NCI-H146 (cell line): ENCODE results near the gene BTBD3.

ENCODE experiments used
- DNase-seq: peaks from one replicate; lab custom pipeline; 2025; lab: John Stamatoyannopoulos, UW

BTBD3 gene

GRCh38 chr20:11917663-11918062 lies at the start of gene BTBD3:
Gene BTBD3, plus strand, starts transcription at chr20:11917893. Its CDS starts 383 bp downstream, at chr20:11918276.
- peak; percentile 92 for DNase-seq

DNA sequence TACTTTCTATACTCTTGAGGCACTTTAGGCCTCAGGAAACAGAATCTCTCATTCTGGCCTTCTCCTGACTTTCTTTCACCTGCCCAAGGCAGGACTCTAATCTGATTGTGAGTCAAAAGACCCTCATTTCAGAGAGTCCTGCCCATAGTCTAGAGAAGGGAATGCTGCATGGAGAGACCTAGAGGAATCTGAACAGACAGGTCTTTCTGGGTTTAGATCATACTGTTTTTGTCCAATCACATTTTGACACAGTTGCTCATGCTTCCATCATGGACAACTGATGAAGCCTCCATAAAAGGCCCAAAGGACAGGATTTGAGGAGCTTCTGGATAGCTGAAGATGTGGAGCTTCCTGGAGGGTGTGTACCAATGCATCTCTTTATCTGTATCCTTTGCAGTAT lies 48.1 kb upstream of the BTBD3 start:
- DNase-seq: no peak

DNA sequence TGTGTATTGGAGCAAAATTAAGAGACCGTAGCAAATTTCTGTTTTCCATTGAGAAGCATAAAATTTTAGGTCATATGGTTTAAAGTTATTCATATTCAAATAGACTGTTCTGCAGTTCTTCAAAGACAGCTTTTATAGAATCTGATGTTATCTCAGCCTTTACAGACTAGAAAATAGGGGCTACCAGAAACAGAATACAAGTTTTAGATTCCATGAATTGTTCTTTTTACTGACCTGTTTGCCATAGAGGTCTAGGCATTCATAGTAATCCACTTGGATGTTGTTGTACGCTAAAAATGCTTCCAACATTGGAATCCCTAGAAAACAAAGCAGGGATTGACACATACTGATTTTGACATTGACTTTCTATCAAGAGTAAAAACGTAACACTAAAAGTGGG lies 47.3 kb upstream of the BTBD3 start:
- DNase-seq: no peak

DNA sequence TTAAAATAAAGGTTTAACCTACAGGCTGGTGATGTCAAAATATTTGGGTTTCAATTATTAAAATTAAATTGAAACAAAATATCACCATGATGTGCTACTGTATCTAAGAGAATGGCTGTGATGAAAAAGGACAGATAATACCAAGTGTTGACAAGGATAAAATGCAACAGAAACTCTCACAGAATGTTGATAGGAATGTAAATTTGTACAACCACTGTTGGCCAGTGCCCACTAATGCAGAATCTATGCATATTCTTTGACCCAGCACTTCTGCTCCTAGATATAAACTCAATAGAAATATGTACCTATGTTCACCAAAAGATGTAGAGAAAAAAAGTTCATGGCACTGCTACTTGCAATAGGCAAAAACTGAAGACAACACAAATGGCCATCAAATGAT lies 41.1 kb upstream of the BTBD3 start:
- no peak for DNase-seq

DNA sequence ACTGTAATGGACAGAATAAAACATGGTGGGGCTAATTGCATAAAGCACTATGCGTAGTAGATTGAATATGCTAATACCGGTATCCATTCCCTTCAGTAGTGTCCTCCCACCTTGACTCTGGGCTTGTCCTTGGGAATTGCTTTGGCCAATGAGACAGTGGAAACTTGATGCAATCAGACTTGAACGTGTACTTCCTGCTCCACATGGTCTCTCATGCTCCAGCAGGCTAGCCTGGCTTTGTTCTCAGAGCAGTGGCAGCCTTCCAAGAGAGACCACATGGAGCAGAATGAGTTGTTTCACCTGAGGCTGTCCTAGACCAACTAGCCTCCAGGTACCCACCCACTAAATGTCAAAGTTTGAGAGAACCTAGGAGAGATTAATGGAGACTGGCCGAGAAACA lies 37.0 kb upstream of the BTBD3 start:
- no peak for DNase-seq

- no peak for DNase-seq
These were observed 36.2 kb upstream of the BTBD3 start for GRCh38 chr20:11881449-11881848.

DNA sequence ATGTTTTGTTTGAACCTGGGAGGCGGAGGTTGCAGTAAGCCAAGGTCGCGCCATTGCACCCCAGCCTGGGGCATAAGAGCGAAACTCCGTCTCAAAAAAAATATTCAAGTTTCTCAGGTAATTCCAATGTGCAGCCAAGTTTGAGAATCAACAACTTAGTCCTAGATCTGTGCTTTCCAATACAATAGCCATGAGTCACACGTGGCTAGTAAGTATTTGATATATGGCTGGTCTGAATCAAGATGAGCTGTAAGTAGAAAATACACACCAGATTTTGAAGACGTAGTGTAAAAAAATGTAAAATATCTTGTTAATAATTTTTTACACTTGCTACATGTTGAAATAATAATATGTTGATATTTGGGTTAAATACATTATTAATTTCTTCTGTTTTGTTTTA lies 35.0 kb upstream of the BTBD3 start:
- DNase-seq: no peak

DNA sequence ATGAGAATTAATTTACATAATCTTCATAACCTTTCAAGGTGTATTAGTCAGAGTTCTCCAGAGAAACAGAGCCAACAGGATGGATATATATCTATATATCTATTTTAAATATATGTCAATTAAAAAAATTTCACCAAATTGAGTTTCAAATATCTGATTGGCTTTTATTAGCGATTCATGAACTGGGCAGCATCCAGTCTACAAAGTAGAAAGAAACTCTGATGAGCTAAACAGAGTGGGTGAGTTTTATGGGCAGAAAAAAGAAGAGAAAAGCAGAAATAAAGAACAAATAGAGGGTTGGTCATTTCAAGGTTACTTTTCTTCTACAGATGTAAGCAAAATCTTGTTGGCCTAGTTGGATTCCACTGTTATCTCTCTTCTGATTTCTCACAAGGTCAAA lies 29.0 kb upstream of the BTBD3 start:
- no peak for DNase-seq

GRCh38 chr20:11890331-11891076 lies 27.2 kb upstream of the BTBD3 start:
- peak; percentile 99 for DNase-seq

GRCh38 chr20:11891077-11891775 lies 26.5 kb upstream of the BTBD3 start:
- peak; percentile 90 for DNase-seq

- DNase-seq: peak; percentile 90
These were observed 25.7 kb upstream of the BTBD3 start for GRCh38 chr20:11891776-11892545.

GRCh38 chr20:11894062-11894461 lies 23.6 kb upstream of the BTBD3 start:
- DNase-seq: no peak

DNA sequence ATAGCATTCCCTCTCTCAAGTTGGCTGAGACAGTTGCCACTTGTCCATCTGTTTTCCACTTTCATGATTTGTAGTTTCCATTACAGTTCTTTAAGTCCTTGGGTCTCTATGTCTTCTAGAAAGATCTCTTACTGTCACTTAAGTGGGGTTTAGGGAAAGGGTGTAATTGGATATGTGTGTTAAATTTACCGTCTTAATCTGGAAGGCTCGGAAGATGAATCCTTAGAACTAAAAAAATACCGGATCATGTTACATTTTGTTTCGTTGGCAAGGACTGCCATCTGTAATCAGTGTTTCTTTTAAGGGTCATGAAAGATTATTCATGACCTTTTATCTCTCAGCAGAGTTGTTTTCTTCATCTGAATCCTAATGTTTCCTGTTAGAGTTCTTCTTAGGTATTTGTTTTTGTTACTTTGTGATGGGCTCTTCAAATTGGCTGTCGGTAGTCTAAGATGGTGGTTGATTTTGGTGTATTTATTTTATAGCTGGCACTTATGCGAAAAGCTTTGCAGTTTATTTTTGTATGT lies 21.8 kb upstream of the BTBD3 start:
- no peak for DNase-seq

DNA sequence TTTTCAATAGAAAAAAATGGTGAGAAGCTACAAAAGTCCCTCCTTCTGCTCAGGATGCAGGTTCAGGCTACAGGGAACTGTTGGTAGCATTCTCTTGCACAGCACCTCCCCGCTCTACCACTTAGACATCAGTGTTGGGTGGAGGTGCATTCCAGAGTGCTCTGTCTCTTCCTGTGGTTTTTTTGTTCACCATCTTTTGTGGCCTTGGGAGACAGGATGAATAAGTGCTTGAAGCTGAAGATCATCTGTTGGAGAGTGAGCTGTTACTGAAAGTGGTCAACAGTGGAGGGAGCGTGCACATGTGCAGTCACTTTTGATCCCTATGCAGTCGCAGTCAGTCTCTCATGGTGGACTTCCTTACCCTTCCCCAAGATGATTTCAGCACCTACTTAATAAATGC lies 16.6 kb upstream of the BTBD3 start:
- DNase-seq: no peak

DNA sequence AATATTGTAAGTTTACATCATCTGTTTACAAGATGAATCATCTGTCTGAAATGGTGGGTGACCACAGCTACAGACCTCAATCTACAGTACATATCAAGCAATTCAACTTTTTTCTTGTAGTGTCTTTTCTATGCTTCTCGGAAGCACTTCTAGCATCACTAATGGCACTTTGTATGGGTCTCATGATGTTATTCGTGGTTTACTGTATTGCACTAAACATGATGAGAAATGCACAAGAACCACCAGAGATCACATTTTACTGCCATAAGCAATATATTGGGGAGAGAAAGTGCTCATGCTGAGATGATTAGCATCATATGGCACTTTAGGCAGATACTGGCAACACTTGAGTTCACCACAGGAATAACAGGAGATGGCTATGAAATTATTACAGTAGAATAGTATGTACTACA lies 15.4 kb upstream of the BTBD3 start:
- DNase-seq: no peak

- no peak for DNase-seq
These were observed 12.1 kb upstream of the BTBD3 start for GRCh38 chr20:11905460-11906179.

GRCh38 chr20:11906626-11907480 lies 10.8 kb upstream of the BTBD3 start:
- peak; percentile 85 for DNase-seq

DNA sequence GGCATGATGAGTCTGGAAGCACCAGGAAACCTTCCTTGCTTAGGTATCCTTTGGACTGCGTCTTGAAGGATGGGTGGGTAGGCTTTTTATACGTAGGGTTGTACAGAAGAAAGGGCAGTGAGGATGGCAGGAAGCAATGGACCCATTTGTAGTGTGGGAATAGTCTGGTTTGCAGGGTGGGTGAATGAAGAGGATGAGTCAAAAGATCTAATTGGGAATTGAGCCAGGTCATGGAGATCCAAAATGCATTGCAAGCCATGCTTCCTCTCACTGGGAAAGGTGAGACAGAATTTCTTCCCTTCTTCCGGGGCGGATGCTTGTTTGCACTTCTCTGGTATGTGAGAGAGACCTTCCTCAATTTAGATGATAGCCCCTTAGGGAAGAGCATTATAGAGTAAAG lies 10.1 kb upstream of the BTBD3 start:
- DNase-seq: peak; percentile 15

DNA sequence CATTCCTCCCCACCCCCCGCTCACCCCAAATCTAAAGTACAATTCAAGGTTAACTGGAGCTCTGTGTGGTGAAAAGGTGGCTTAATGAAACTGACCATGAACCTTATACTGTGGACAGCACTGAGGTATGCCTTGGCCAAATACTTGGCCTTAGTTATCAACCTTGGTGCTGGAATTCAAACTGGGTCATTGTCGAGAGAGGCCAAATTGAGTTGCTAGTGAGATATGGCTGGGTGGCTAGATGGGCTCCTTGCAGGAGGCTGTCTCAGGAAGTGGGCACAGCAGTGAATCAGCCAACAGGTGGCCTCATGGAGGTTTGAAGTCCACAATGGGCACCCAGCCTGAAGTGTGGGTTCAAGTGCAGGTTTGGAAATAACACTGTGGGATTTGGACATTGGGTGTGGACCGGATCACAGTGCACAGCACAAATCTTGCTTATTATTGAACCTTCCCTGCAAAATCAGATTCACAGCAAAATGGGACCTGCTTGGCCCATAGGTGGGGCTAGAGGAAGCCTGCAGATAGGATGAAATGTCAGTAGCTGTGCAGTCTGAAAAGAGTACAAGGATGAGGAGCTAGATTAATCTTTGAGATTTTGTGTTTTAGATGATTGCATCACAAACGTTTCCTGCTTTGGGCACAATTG lies 5.6 kb upstream of the BTBD3 start:
- DNase-seq: peak; percentile 58

- DNase-seq: no peak
These were observed 4.9 kb upstream of the BTBD3 start for GRCh38 chr20:11912659-11913415.
